Liver (tissue), 3 donors: Measurements from ENCODE around the gene MAP2K7.

Source experiments
- NR2F2 ChIP-seq: IDR thresholded peaks from 2 replicates; pipeline ENCODE4 v1.6.1; 2016; ENCODE audit warnings: antibody characterized with exemption
- RXRA ChIP-seq, 2 donors: IDR thresholded peaks; 2 replicates each; pipeline ENCODE4 v1.6.1; 2017 to 2018; ENCODE audit warnings: antibody characterized with exemption in 2 of 2, mild to moderate bottlenecking in 1 of 2
- TAF1 ChIP-seq: conservative IDR thresholded peaks from 2 replicates; pipeline ENCODE4 v1.6.1; 2016; ENCODE audit warnings: antibody characterized with exemption, mild to moderate bottlenecking
- TF ChIP-seq, protein P1 (sequence below): fragments of 150-350 bp; IDR thresholded peaks from 2 replicates; pipeline ENCODE4 v1.5.1; 2017; ENCODE audit warnings: improper control_type of control experiment, low read depth, low read length; ENCODE audit not compliant: missing input control
- TF ChIP-seq, protein P2 (sequence below): IDR thresholded peaks from 2 replicates; pipeline ENCODE4 v1.6.1; 2016; ENCODE audit warnings: antibody characterized with exemption
- TF ChIP-seq, protein P3 (sequence below): IDR thresholded peaks from 2 replicates; pipeline ENCODE4 v1.6.1; 2016; ENCODE audit warnings: antibody characterized with exemption
- TF ChIP-seq, protein P4 (sequence below): IDR thresholded peaks from 2 replicates; pipeline ENCODE4 v1.6.1; 2016; ENCODE audit warnings: antibody characterized with exemption, mild to moderate bottlenecking
- donor health status: healthy.
- donor health status: healthy.

DNA sequence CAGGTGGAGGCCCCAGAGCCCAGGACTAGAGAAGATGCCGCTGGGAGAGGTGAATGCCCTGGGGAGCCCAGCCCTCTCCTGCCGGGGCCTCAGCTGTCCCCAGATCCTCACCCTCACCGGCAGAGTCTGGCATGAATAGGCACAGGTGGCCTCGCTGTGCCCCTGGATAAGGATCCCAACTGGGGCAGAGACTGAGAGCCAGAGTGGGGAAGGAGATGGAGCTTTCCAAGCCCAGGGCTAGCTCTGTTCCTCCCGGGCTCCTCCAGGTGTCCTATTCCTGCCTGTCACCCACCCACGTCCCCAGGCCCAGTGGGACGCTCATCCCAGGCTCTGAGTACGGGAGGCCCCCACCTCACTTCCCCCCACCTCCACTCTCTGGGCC, 46.0 kb upstream of the MAP2K7 start:
- TF ChIP-seq, protein P1, sequence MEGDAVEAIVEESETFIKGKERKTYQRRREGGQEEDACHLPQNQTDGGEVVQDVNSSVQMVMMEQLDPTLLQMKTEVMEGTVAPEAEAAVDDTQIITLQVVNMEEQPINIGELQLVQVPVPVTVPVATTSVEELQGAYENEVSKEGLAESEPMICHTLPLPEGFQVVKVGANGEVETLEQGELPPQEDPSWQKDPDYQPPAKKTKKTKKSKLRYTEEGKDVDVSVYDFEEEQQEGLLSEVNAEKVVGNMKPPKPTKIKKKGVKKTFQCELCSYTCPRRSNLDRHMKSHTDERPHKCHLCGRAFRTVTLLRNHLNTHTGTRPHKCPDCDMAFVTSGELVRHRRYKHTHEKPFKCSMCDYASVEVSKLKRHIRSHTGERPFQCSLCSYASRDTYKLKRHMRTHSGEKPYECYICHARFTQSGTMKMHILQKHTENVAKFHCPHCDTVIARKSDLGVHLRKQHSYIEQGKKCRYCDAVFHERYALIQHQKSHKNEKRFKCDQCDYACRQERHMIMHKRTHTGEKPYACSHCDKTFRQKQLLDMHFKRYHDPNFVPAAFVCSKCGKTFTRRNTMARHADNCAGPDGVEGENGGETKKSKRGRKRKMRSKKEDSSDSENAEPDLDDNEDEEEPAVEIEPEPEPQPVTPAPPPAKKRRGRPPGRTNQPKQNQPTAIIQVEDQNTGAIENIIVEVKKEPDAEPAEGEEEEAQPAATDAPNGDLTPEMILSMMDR: no peak
- TF ChIP-seq, protein P2, sequence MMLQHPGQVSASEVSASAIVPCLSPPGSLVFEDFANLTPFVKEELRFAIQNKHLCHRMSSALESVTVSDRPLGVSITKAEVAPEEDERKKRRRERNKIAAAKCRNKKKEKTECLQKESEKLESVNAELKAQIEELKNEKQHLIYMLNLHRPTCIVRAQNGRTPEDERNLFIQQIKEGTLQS: no peak
- TF ChIP-seq TAF1: no peak
- TF ChIP-seq, protein P3, sequence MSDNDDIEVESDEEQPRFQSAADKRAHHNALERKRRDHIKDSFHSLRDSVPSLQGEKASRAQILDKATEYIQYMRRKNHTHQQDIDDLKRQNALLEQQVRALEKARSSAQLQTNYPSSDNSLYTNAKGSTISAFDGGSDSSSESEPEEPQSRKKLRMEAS: no peak
- TF ChIP-seq NR2F2: no peak
- TF ChIP-seq RXRA (IDR thresholded peaks at IDR 0.05): no peak
- TF ChIP-seq, protein P4, sequence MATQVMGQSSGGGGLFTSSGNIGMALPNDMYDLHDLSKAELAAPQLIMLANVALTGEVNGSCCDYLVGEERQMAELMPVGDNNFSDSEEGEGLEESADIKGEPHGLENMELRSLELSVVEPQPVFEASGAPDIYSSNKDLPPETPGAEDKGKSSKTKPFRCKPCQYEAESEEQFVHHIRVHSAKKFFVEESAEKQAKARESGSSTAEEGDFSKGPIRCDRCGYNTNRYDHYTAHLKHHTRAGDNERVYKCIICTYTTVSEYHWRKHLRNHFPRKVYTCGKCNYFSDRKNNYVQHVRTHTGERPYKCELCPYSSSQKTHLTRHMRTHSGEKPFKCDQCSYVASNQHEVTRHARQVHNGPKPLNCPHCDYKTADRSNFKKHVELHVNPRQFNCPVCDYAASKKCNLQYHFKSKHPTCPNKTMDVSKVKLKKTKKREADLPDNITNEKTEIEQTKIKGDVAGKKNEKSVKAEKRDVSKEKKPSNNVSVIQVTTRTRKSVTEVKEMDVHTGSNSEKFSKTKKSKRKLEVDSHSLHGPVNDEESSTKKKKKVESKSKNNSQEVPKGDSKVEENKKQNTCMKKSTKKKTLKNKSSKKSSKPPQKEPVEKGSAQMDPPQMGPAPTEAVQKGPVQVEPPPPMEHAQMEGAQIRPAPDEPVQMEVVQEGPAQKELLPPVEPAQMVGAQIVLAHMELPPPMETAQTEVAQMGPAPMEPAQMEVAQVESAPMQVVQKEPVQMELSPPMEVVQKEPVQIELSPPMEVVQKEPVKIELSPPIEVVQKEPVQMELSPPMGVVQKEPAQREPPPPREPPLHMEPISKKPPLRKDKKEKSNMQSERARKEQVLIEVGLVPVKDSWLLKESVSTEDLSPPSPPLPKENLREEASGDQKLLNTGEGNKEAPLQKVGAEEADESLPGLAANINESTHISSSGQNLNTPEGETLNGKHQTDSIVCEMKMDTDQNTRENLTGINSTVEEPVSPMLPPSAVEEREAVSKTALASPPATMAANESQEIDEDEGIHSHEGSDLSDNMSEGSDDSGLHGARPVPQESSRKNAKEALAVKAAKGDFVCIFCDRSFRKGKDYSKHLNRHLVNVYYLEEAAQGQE: no peak
